Body of pancreas (tissue), 4 donors: Measurements from ENCODE around the gene RAB43. TPM values are rescaled to one million over a fixed set of nuclear protein-coding genes. Genes with fewer than 3 reads are reported as not detected.
A peak's percentile ranks its signal among the peaks of the same experiment; 100 is the strongest.

ENCODE experiments used
- ATAC-seq: fragments of 150-250 bp; one replicate; pipeline ENCODE4 v1.9.1; 2016
- DNase-seq, 4 donors: peaks; one replicate each; pipeline ENCODE4 v3.0.0-alpha.2; 2019
- H3K27ac ChIP-seq, 4 donors: fragments of 200-600 bp; sonication (generic); 1 replicate in 3 of 4; 2 replicates in 1 of 4; pipeline versions ENCODE4 v1.5.1 to v1.6.1; 2016 to 2019; ENCODE audit warnings: mild to moderate bottlenecking in 1 of 4, mixed read lengths in 1 of 4, moderate library complexity in 1 of 4
- H3K27me3 ChIP-seq, 2 donors: fragments of 200-600 bp; sonication (generic); one replicate each; pipeline ENCODE4 v1.6.0; 2016; ENCODE audit warnings: mild to moderate bottlenecking in 1 of 2
- H3K36me3 ChIP-seq, 2 donors: fragments of 200-600 bp; sonication (generic); replicated peaks in 1 of 2; 2 replicates each; pipeline ENCODE4 v1.5.1; 2016; ENCODE audit warnings: low read depth in 2 of 2; ENCODE audit not compliant: insufficient read depth in 1 of 2
- H3K4me1 ChIP-seq: fragments of 200-600 bp; sonication (generic); one replicate; pipeline ENCODE4 v1.6.0; 2016
- H3K4me3 ChIP-seq, 2 donors: fragments of 200-600 bp; sonication (generic); 1 replicate in 1 of 2; 2 replicates in 1 of 2; pipeline ENCODE4 v1.5.1; 2016 to 2019
- H3K9me3 ChIP-seq, 3 donors: fragments of 200-600 bp; sonication (generic); 1 replicate in 2 of 3; 2 replicates in 1 of 3; pipeline ENCODE4 v1.5.1; 2016
- POLR2A ChIP-seq, 3 donors: fragments of 450-650 bp; IDR thresholded peaks; one replicate each; pipeline ENCODE4 v1.6.1; 2016; ENCODE audit warnings: antibody characterized with exemption in 3 of 3, mild to moderate bottlenecking in 2 of 3
- WGBS, 2 donors: methylation state at CpG; one replicate each; pipeline ENCODE4 v1.1.5; 2017; 5-methylcytosine and 5-hydroxymethylcytosine counted together
- intact Hi-C: fragments of 100-400 bp; cut with DNase I; formaldehyde crosslinking; loops from one replicate; pipeline ENCODE4 v1.15.1; 2023
- total RNA-seq, 2 donors: library from RNA; depleted of rRNA; stranded (reverse); fragments of >200 nt; gene quantifications; one replicate each; pipeline ENCODE4 v1.1.0, GENCODE V29; 2016
- TF ChIP-seq, protein P1 (sequence below), 7 experiments: fragments of 450-650 bp in 4 of 7; fragments of 200-600 bp in 3 of 7; sonication (generic) in 3 of 7; IDR thresholded peaks; one replicate each; pipeline ENCODE4 v1.5.1; 2016 to 2019; ENCODE audit warnings: antibody characterized with exemption in 7 of 7

RAB43 gene
- total RNA-seq, 2 donors from 2014 or later, result 6.6 to 10.1 TPM

DNA sequence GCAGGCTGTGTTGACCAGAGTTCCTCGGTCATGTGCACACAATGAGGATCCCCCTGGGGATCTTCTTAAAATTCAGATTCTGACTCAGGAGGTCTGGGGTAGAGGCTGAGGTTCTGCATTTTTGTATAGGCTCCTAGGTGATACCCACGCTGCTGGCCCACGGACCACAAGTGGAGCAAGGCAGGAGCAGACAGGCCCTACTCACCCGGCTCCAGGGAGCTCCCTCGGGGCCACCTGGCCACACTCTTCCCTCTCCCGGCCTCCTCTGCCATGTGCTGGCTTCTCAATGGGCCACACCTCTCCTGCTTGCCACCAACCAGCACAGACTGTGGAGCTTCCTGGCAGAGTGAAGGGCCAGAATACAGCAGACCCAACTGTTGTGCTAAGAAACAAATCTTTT lies 37.1 kb downstream of the RAB43 start:
- Histone ChIP-seq H3K36me3 (no peaks in the 10 kb centered on the region), H3K27ac (no peak overlapping the region), H3K27me3 (no peaks in the 10 kb centered on the region), H3K9me3 (no peaks in the 10 kb centered on the region), H3K4me3 (no peak overlapping the region), H3K4me1 (peaks cover 15% of the 10 kb centered on the region)
- TF ChIP-seq POLR2A (IDR thresholded peaks at IDR 0.05), result no peak
- TF ChIP-seq, protein P1, sequence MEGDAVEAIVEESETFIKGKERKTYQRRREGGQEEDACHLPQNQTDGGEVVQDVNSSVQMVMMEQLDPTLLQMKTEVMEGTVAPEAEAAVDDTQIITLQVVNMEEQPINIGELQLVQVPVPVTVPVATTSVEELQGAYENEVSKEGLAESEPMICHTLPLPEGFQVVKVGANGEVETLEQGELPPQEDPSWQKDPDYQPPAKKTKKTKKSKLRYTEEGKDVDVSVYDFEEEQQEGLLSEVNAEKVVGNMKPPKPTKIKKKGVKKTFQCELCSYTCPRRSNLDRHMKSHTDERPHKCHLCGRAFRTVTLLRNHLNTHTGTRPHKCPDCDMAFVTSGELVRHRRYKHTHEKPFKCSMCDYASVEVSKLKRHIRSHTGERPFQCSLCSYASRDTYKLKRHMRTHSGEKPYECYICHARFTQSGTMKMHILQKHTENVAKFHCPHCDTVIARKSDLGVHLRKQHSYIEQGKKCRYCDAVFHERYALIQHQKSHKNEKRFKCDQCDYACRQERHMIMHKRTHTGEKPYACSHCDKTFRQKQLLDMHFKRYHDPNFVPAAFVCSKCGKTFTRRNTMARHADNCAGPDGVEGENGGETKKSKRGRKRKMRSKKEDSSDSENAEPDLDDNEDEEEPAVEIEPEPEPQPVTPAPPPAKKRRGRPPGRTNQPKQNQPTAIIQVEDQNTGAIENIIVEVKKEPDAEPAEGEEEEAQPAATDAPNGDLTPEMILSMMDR (IDR thresholded peaks at IDR 0.05), result no peak
- intact Hi-C loops, result no loop called here
- 52 to 68% methylated on average over 4 to 6 of the region's 6 CpGs for WGBS, 2 donors
- ATAC-seq (no peak), DNase-seq (no peak)

DNA sequence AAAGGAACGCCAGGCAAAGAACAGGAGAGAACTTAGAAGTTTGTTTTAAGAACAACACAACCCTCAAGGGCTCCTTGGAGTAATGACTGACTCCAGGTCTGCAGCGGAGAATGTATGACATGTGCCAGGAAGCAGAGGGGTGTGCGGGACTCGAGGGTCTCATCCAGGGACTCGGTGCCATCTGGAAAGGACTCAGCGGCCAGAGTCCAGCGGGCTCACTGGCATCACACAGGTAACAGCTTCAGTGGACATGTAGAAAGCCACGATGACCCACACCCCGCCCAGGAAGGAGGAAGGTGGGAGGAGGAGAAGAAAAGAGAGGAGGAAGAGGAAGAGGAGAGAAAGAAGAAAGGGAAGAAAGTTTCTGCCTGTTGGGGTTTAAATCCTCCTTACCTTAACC lies 39.6 kb downstream of the RAB43 start:
- Histone ChIP-seq H3K36me3 (no peaks in the 10 kb centered on the region), H3K9me3 (no peaks in the 10 kb centered on the region), H3K27me3 (no peaks in the 10 kb centered on the region), H3K4me1 (peaks cover 11% of the 10 kb centered on the region), H3K4me3 (no peak overlapping the region), H3K27ac (no peak overlapping the region)
- ATAC-seq (no peak), DNase-seq (no peak)
- WGBS, 2 donors, result 78 to 82% methylated on average over 9 of the region's 9 CpGs
- intact Hi-C loops, result no loop called here
- TF ChIP-seq, protein P1 (IDR thresholded peaks at IDR 0.05), result no peak
- no peak for TF ChIP-seq POLR2A (IDR thresholded peaks at IDR 0.05)

DNA sequence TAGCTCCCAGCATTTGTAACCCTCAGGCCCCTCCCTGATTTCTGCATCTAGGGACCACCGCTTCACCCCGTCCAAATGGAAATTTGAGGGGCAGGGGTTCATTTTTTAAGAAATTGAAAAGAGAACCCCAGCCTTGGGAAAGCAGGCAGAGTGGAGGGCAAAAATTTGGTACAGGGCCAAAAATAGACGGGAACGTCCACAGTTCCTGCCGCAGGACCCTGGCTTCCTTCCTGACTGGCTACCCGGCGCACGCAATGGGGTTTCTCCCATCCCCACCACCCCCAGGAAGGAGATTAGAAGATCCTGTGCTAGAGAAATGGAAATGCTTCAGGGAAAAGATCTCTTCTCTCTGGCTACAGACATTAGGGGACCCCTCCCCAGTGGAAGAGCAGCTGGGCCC lies 40.1 kb downstream of the RAB43 start:
- Histone ChIP-seq H3K27ac (no peak overlapping the region), H3K4me3 (no peak overlapping the region), H3K4me1 (peaks cover 6% of the 10 kb centered on the region), H3K27me3 (no peaks in the 10 kb centered on the region), H3K9me3 (no peaks in the 10 kb centered on the region), H3K36me3 (no peaks in the 10 kb centered on the region)
- WGBS, 2 donors, result 64 to 68% methylated on average over 8 of the region's 8 CpGs
- intact Hi-C loops, result no loop called here
- no peak for TF ChIP-seq POLR2A (IDR thresholded peaks at IDR 0.05)
- TF ChIP-seq, protein P1 (IDR thresholded peaks at IDR 0.05), result no peak
- DNase-seq, result no peak
- ATAC-seq, result no peak

DNA sequence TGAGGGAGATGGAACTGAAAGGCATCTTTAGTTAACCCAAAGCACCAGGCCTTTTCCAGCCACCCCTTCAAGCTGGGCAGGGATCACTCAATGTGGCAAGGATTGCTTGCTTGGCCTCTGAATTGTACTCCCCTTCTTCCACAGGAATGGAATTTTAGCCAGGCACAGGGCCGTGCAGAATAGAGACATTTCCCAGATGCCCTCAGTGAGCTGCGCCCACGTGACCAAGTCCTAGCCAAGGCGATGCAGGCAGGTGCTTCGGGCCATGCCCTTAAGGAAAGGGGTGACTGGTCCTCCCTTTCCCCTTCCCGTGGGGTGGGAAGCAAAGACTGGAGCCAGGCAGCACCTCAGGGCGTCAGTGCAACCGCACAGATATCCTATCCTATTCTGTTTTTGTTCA lies 43.1 kb downstream of the RAB43 start:
- H3K27ac ChIP-seq, result no peak overlapping the region
- WGBS, 2 donors, result 81 to 85% methylated on average over 6 to 8 of the region's 8 CpGs
- TF ChIP-seq, protein P1 (IDR thresholded peaks at IDR 0.05), result no peak
- TF ChIP-seq POLR2A (IDR thresholded peaks at IDR 0.05), result no peak

DNA sequence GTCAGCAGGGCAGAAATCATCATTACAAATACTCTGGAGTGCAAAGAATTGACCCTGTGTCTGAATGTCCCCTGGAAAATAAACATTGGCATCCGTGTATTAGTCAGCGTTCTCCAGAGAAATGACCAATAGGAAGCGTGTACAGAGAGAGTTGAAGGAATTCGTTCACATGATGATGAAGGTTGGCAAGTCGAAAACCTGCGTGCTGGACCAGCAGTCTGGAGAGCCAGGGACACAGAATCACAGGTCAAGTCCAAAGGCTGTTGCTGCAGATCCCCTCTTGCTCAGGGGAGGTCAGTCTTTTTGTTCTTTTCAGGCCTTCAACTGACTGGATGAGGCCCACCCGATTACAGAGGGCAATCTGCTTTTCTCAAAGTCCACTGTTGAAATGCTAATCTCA lies 44.4 kb downstream of the RAB43 start:
- DNase-seq, result no peak
- H3K27ac ChIP-seq, result no peak overlapping the region

More for the DNA sequence above, 43.1 kb downstream of the RAB43 start:
- DNase-seq (no peak), ATAC-seq (no peak)
- no peaks in the 10 kb centered on the region for H3K9me3 ChIP-seq
- H3K27me3 ChIP-seq, result no peaks in the 10 kb centered on the region
- H3K4me1 ChIP-seq, result no peaks in the 10 kb centered on the region
- no peaks in the 10 kb centered on the region for H3K36me3 ChIP-seq
- no peak overlapping the region for H3K4me3 ChIP-seq
- intact Hi-C loops, result no loop called here

More for the DNA sequence above, 44.4 kb downstream of the RAB43 start:
- Histone ChIP-seq H3K36me3 (no peaks in the 10 kb centered on the region), H3K4me1 (no peaks in the 10 kb centered on the region), H3K27me3 (no peaks in the 10 kb centered on the region), H3K4me3 (no peak overlapping the region), H3K9me3 (no peaks in the 10 kb centered on the region)
- intact Hi-C loops, result no loop called here
- 69 to 80% methylated on average over 7 of the region's 7 CpGs for WGBS, 2 donors
- ATAC-seq, result peak; percentile 18
- no peak for TF ChIP-seq POLR2A (IDR thresholded peaks at IDR 0.05)
- TF ChIP-seq, protein P1 (IDR thresholded peaks at IDR 0.05), result no peak
